PC-9 (cell line): ENCODE results near the gene UROD.

Source experiments
- CTCF ChIP-seq: fragments of 200-600 bp; sonication (generic); conservative IDR thresholded peaks from 2 replicates; pipeline ENCODE4 v1.6.1; 2017; ENCODE audit warnings: mixed run types, antibody characterized with exemption, mild to moderate bottlenecking, moderate library complexity
- EZH2 ChIP-seq: fragments of 200-600 bp; sonication (generic); IDR thresholded peaks from 2 replicates; pipeline ENCODE4 v1.8.0; 2017; ENCODE audit warnings: antibody characterized with exemption, low read depth

- TF ChIP-seq CTCF (no peak), EZH2 (no peak)
Measured at GRCh38 chr1:45035631-45036301, 23.7 kb downstream of the UROD start.
